ENCODE data around the gene MTHFD1. TPM values are rescaled to one million over a fixed set of nuclear protein-coding genes. Genes with fewer than 3 reads are reported as not detected.

Gene MTHFD1
- total and polyA plus RNA-seq, 9 of the 15 experiments (the other 6 are each of a cell fraction or from before 2014, with no cell fraction given), result 66.7 to 158 (median 90.9) TPM

DNA sequence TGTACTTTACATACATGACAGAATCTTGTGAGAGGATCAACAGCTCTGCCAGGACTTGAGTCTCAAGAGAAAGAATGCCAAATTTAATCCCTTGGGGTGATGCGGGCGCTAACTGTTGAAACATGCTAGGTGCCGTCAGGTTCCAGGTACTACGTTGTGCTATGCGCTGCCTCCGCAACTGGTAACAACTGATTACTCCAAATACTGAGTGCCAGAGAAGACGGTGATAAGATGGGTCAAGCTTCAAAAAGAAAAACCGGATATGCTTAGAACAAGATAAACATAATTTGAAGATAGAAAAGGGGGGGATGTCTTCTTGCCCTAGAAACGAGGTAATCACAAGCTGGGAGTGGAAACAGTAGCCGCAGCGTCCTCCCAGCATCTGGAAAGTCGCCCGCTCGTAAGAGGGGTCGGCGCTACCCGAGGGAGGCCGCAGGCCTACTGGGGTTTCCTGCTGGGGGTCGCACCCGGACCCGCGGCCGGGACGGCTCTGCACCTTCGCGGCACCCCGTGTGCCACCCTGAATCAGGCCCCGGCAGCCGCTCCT, 114.8 kb downstream of the MTHFD1 start (continued):
- TF ChIP-seq, protein P1, sequence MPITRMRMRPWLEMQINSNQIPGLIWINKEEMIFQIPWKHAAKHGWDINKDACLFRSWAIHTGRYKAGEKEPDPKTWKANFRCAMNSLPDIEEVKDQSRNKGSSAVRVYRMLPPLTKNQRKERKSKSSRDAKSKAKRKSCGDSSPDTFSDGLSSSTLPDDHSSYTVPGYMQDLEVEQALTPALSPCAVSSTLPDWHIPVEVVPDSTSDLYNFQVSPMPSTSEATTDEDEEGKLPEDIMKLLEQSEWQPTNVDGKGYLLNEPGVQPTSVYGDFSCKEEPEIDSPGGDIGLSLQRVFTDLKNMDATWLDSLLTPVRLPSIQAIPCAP (CRISPR knock-in tag; IDR thresholded peaks at IDR 0.05; ENCODE audit: borderline replicate concordance), result no peak
- no peak for TF ChIP-seq ZBTB8A (IDR thresholded peaks at IDR 0.05; ENCODE audit: partially characterized antibody)
- TF ChIP-seq, protein P2, sequence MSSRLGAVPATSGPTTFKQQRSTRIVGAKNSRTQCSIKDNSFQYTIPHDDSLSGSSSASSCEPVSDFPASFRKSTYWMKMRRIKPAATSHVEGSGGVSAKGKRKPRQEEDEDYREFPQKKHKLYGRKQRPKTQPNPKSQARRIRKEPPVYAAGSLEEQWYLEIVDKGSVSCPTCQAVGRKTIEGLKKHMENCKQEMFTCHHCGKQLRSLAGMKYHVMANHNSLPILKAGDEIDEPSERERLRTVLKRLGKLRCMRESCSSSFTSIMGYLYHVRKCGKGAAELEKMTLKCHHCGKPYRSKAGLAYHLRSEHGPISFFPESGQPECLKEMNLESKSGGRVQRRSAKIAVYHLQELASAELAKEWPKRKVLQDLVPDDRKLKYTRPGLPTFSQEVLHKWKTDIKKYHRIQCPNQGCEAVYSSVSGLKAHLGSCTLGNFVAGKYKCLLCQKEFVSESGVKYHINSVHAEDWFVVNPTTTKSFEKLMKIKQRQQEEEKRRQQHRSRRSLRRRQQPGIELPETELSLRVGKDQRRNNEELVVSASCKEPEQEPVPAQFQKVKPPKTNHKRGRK (tag; IDR thresholded peaks at IDR 0.05), result no peak
- TF ChIP-seq ZNF282 (CRISPR knock-in tag; IDR thresholded peaks at IDR 0.05), result no peak
- no peak for TF ChIP-seq PHB2 (IDR thresholded peaks at IDR 0.05; ENCODE audit: low read depth)
- no peak for TF ChIP-seq FOS (IDR thresholded peaks at IDR 0.05; ENCODE audit: extremely low read depth, insufficient read length)
- no peak for TF ChIP-seq RCOR1 (IDR thresholded peaks at IDR 0.05; ENCODE audit: borderline replicate concordance in 1 of 2, low read depth in 2 of 2, low read length in 2 of 2)
- TF ChIP-seq ZFP1 (CRISPR knock-in tag; IDR thresholded peaks at IDR 0.05), result no peak
- no peak for TF ChIP-seq GTF2A2 (tag; IDR thresholded peaks at IDR 0.05)
- TF ChIP-seq, protein P3, sequence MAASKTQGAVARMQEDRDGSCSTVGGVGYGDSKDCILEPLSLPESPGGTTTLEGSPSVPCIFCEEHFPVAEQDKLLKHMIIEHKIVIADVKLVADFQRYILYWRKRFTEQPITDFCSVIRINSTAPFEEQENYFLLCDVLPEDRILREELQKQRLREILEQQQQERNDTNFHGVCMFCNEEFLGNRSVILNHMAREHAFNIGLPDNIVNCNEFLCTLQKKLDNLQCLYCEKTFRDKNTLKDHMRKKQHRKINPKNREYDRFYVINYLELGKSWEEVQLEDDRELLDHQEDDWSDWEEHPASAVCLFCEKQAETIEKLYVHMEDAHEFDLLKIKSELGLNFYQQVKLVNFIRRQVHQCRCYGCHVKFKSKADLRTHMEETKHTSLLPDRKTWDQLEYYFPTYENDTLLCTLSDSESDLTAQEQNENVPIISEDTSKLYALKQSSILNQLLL (CRISPR knock-in tag; IDR thresholded peaks at IDR 0.05; ENCODE audit: borderline replicate concordance), result no peak
- TF ChIP-seq, protein P4, sequence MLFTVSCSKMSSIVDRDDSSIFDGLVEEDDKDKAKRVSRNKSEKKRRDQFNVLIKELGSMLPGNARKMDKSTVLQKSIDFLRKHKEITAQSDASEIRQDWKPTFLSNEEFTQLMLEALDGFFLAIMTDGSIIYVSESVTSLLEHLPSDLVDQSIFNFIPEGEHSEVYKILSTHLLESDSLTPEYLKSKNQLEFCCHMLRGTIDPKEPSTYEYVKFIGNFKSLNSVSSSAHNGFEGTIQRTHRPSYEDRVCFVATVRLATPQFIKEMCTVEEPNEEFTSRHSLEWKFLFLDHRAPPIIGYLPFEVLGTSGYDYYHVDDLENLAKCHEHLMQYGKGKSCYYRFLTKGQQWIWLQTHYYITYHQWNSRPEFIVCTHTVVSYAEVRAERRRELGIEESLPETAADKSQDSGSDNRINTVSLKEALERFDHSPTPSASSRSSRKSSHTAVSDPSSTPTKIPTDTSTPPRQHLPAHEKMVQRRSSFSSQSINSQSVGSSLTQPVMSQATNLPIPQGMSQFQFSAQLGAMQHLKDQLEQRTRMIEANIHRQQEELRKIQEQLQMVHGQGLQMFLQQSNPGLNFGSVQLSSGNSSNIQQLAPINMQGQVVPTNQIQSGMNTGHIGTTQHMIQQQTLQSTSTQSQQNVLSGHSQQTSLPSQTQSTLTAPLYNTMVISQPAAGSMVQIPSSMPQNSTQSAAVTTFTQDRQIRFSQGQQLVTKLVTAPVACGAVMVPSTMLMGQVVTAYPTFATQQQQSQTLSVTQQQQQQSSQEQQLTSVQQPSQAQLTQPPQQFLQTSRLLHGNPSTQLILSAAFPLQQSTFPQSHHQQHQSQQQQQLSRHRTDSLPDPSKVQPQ (CRISPR knock-in tag; IDR thresholded peaks at IDR 0.05; ENCODE audit: borderline replicate concordance), result no peak
- no peak for TF ChIP-seq RUNX1 (IDR thresholded peaks at IDR 0.05; ENCODE audit: low read depth)
- TF ChIP-seq, protein P5, sequence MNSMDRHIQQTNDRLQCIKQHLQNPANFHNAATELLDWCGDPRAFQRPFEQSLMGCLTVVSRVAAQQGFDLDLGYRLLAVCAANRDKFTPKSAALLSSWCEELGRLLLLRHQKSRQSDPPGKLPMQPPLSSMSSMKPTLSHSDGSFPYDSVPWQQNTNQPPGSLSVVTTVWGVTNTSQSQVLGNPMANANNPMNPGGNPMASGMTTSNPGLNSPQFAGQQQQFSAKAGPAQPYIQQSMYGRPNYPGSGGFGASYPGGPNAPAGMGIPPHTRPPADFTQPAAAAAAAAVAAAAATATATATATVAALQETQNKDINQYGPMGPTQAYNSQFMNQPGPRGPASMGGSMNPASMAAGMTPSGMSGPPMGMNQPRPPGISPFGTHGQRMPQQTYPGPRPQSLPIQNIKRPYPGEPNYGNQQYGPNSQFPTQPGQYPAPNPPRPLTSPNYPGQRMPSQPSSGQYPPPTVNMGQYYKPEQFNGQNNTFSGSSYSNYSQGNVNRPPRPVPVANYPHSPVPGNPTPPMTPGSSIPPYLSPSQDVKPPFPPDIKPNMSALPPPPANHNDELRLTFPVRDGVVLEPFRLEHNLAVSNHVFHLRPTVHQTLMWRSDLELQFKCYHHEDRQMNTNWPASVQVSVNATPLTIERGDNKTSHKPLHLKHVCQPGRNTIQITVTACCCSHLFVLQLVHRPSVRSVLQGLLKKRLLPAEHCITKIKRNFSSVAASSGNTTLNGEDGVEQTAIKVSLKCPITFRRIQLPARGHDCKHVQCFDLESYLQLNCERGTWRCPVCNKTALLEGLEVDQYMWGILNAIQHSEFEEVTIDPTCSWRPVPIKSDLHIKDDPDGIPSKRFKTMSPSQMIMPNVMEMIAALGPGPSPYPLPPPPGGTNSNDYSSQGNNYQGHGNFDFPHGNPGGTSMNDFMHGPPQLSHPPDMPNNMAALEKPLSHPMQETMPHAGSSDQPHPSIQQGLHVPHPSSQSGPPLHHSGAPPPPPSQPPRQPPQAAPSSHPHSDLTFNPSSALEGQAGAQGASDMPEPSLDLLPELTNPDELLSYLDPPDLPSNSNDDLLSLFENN (IDR thresholded peaks at IDR 0.05; ENCODE audit: low read depth in 2 of 2, low read length in 2 of 2), result no peak
- TF ChIP-seq SRSF9 (IDR thresholded peaks at IDR 0.05; ENCODE audit: borderline replicate concordance, low read depth, low read length), result no peak
- TF ChIP-seq, protein P6, sequence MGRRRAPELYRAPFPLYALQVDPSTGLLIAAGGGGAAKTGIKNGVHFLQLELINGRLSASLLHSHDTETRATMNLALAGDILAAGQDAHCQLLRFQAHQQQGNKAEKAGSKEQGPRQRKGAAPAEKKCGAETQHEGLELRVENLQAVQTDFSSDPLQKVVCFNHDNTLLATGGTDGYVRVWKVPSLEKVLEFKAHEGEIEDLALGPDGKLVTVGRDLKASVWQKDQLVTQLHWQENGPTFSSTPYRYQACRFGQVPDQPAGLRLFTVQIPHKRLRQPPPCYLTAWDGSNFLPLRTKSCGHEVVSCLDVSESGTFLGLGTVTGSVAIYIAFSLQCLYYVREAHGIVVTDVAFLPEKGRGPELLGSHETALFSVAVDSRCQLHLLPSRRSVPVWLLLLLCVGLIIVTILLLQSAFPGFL (CRISPR knock-in tag; IDR thresholded peaks at IDR 0.05), result no peak
- TF ChIP-seq SMARCE1 (IDR thresholded peaks at IDR 0.05), result no peak
- no peak for TF ChIP-seq HLTF (IDR thresholded peaks at IDR 0.05)
- TF ChIP-seq FOXA1 (IDR thresholded peaks at IDR 0.05; ENCODE audit: borderline replicate concordance), result no peak
